ENCODE data around the gene MPV17L2. TPM values are rescaled to one million over a fixed set of nuclear protein-coding genes. Genes with fewer than 3 reads are reported as not detected.

The MPV17L2 gene
- total RNA-seq, 4 donors from 2014 or later, result 11.1 to 19.0 (median 15.5) TPM

DNA sequence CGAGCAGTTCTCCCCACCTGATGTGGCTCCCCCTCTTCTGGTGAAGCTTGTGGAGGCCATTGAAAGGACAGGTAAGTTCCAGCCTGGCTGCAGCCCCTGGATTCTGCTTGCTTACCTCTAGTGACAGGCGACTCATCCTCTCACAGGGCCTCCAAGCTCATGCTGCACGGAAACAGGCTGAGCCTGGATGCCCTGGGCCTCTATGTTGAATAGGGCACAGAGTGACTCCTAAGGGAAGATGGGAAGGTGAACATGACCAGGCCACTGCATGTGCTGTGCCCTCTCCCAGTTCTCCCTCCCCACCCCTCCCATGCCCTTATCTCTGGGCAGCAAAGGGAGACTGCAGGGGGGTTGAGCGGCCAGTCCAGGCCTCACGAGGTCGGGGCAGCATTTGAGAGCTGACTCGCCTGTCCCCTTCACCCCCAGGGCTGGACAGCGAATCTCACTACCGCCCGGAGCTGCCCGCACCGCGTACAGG, 32.5 kb upstream of the MPV17L2 start:
- peaks cover 0 to 50% (median 0%) of the 10 kb centered on the region in 3 donors for H3K36me3 ChIP-seq
- H3K4me1 ChIP-seq, result peaks cover 0 to 45% (median 28%) of the 10 kb centered on the region in 4 donors
- peak overlapping the region in 3 of 4 donors; percentile 20 to 60 (median 39) for H3K4me3 ChIP-seq
- no peak for DNase-seq (ENCODE audit: low spot score in 2 of 2)
- H3K27ac ChIP-seq, result peak overlapping the region; percentile 67 to 91 (median 86)
- no peaks in the 10 kb centered on the region for H3K9me3 ChIP-seq
- TF ChIP-seq POLR2A (IDR thresholded peaks at IDR 0.05), result no peak
- TF ChIP-seq, protein P1, sequence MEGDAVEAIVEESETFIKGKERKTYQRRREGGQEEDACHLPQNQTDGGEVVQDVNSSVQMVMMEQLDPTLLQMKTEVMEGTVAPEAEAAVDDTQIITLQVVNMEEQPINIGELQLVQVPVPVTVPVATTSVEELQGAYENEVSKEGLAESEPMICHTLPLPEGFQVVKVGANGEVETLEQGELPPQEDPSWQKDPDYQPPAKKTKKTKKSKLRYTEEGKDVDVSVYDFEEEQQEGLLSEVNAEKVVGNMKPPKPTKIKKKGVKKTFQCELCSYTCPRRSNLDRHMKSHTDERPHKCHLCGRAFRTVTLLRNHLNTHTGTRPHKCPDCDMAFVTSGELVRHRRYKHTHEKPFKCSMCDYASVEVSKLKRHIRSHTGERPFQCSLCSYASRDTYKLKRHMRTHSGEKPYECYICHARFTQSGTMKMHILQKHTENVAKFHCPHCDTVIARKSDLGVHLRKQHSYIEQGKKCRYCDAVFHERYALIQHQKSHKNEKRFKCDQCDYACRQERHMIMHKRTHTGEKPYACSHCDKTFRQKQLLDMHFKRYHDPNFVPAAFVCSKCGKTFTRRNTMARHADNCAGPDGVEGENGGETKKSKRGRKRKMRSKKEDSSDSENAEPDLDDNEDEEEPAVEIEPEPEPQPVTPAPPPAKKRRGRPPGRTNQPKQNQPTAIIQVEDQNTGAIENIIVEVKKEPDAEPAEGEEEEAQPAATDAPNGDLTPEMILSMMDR (IDR thresholded peaks at IDR 0.05), result no peak
- no peak for TF ChIP-seq EP300 (IDR thresholded peaks at IDR 0.05)
- H3K27me3 ChIP-seq, result no peaks in the 10 kb centered on the region
- WGBS, 2 donors, result 47 to 55% methylated on average over 13 of the region's 13 CpGs

- Histone ChIP-seq H3K4me3 (peak overlapping the region; percentile 28 to 60 (median 34)), H3K4me1 (peaks cover 0 to 39% (median 28%) of the 10 kb centered on the region in 4 donors), H3K9me3 (no peaks in the 10 kb centered on the region), H3K36me3 (peaks cover 0 to 50% (median 0%) of the 10 kb centered on the region in 3 donors), H3K27me3 (no peaks in the 10 kb centered on the region), H3K27ac (peak overlapping the region; percentile 67 to 91 (median 86))
- 1 to 3% methylated on average over 27 to 36 of the region's 66 CpGs for WGBS, 2 donors
- TF ChIP-seq EP300 (IDR thresholded peaks at IDR 0.05), result no peak
- TF ChIP-seq, protein P1 (IDR thresholded peaks at IDR 0.05), result peak; percentile 69 to 99 (median 89)
- DNase-seq (ENCODE audit: low spot score in 2 of 2), result peak; percentile 51 to 64
Measured at GRCh38 chr19:18160971-18161635, 31.9 kb upstream of the MPV17L2 start.

DNA sequence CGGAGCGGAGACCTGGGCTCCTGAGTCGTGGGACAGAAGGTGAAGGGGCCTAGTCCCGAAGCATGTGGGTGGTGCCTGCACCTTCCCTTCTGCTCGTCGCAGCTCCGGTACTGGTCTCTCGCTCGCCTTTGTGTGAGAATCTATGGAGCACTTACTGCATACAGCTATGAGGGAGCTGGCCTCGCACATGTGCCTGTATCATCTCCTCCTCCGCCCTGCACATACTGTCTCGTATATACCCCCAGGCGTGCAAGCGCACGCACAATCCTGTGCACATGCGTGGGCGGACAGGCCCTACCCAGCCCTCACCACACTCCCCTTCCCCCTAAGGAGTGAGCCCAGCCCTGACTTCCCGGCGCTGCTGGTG, 31.4 kb upstream of the MPV17L2 start:
- Histone ChIP-seq H3K4me3 (peak overlapping the region; percentile 16 to 60 (median 29)), H3K4me1 (peaks cover 0 to 34% (median 26%) of the 10 kb centered on the region in 4 donors), H3K27me3 (no peaks in the 10 kb centered on the region), H3K36me3 (peaks cover 0 to 51% (median 4%) of the 10 kb centered on the region in 3 donors), H3K27ac (peak overlapping the region in 2 of 4 donors; percentile 48 to 91), H3K9me3 (no peaks in the 10 kb centered on the region)
- TF ChIP-seq, protein P1 (IDR thresholded peaks at IDR 0.05), result peak in 1 of 5 experiments; percentile 4
- TF ChIP-seq EP300 (IDR thresholded peaks at IDR 0.05) (no peak), POLR2A (IDR thresholded peaks at IDR 0.05) (no peak)
- 56 to 57% methylated on average over 15 to 19 of the region's 19 CpGs for WGBS, 2 donors
- no peak for DNase-seq (ENCODE audit: low spot score in 2 of 2)

- no peak overlapping the region for H3K4me3 ChIP-seq
- WGBS, 2 donors, result 95% methylated on average over 7 of the region's 7 CpGs
- no peak for DNase-seq (ENCODE audit: low spot score in 2 of 2)
- H3K9me3 ChIP-seq, result no peaks in the 10 kb centered on the region
- H3K36me3 ChIP-seq, result peaks cover 0 to 73% (median 11%) of the 10 kb centered on the region in 3 donors
- no peak overlapping the region for H3K27ac ChIP-seq
- no peak for TF ChIP-seq POLR2A (IDR thresholded peaks at IDR 0.05)
- TF ChIP-seq EP300 (IDR thresholded peaks at IDR 0.05), result no peak
- TF ChIP-seq, protein P1 (IDR thresholded peaks at IDR 0.05), result no peak
- H3K4me1 ChIP-seq, result peaks cover 0 to 27% (median 14%) of the 10 kb centered on the region in 4 donors
- no peaks in the 10 kb centered on the region for H3K27me3 ChIP-seq
Measured at GRCh38 chr19:18164072-18164471, 28.9 kb upstream of the MPV17L2 start.

All from tibial nerve (tissue), 4 donors.